ENCODE measurements around the gene PROCA1.
A peak's percentile ranks its signal among the peaks of the same experiment; 100 is the strongest.
"Not testable (repeated sequence)": the region's sequence is repeated elsewhere in the genome, so short reads cannot be mapped to it uniquely, and the experiment has no call there.

Gene PROCA1

GRCh38 chr17:28744104-28744971 is 32.6 kb upstream of the PROCA1 start:
- DNase-seq (ENCODE audit: low spot score): peak; percentile 56

DNA sequence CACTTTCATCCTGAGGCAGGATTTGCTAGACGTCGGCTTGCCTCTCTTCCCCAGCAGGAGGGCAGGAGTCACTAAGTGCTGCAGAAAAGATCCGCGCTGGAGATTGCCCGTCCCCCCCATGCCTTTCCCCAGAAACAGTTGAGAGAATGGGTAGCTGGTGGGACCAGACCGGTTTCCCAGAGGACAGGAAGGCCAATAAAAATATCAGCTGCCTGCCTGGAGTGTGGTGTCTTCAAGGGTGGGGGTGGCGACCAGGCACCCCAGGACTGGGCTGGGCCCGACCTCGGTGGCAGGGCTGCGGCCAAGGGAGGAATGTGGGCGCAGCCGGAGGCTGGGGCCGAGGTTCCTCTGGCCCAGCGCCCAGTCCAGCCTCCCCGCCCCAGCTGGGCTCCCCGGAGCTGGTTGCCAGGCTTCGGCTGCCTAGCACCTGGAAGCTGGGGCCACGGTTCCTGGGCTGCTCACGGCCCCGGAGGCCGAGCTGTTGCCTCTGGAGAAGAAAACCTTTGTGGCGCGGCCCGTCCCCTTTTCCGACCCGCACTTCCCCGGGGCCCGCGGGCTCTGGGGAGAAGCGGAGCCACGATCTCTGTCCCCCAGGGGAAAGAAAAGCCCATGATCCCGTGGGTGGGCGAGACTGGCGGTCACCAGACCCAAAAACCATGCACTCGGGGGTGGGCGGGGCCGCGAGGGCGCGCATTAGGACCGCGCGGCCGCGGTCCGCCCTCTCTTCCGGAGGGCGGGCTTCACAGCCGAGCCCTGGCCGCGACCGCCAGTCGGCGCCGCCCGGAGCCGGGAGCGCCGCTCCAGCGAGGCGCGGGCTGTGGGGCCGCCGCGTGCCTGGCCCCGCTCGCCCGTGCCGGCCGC is 31.8 kb upstream of the PROCA1 start, which contains the start of gene TRAF4:
TRAF4 (plus strand) TSS at position 769 of the 861 bp plus-strand sequence. CDS start 102 bp downstream, outside the sequence.
- DNase-seq (ENCODE audit: low spot score): peak; percentile 63

DNA sequence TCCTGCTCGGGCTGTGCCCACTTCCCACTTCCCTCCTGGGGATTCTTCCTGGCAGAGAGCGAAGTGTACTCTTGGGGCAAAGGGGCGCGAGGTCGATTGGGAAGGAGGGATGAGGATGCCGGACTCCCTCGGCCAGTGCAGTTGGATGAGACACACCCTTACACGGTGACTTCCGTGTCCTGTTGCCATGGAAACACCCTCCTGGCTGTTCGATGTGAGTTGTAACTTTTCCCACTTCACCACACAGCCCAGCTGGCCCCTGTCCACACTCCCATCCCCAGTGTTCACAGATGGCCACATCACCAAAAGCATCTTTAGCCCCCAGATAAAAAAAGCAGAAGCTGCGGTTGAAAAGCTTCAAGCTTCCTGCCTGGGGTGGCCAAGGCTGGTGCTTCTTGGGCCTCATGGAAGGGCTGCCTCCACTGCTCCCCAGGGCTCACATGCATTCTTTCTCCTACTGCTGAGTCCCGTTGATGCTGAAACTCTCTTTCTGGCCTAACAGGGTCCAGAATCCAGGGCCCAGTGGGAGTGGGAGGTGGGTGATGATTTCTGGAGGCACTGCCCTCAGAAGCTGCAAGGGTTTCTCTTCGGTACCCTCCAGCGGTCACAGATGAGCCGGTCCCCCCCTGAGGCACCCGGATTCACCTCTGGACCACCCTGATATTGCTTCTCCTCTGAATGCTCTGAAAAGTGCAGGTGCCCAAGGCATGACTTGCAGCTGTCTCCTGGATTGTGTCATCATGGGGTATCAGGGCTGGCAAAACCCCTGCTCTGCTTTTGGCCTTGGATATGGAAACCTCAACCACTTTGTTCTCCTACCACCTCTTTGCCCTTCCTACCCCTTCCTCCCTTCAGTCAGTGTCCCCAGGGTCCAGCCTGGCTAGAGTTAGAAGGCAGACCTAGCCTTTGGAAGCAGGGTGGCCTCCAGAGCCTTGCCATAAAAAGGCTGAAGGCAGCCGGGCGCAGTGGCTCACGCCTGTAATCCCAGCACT is 30.0 kb upstream of the PROCA1 start:
- DNase-seq (ENCODE audit: low spot score): no peak

GRCh38 chr17:28740406-28741357 is 29.0 kb upstream of the PROCA1 start:
- no peak for DNase-seq (ENCODE audit: low spot score)

DNA sequence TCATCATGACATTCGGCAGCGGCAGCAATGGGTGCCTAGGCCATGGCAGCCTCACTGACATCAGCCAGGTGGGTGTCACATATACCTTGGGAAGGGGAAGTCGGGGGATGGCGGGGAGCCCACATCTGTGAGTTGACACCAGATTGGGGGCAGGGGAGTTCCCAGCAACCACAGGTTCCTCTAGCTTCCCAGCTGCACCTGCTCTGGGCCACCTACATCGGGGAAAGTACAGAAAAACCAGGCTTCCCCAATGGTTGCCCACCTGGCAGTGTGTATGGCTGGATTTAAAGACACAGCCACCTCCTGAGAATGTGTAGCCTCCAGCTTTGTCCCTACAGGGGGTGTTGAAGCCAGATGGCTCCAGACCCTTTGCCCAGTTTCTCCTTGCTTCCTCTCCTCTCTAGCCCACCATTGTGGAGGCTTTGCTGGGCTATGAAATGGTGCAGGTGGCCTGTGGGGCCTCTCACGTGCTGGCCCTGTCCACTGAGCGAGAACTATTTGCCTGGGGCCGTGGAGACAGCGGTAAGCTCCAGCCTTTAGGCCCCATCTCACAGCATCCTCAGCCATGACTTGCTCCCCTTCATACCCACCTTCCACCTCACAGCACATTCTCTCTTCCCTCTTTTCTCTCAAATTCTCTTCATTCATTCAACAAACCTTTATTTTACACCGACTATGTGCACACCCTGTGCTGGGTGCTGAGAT is 27.1 kb upstream of the PROCA1 start:
- peak; percentile 50 for DNase-seq (ENCODE audit: low spot score)

GRCh38 chr17:28737770-28738679 is 26.3 kb upstream of the PROCA1 start:
- DNase-seq (ENCODE audit: low spot score): no peak

DNA sequence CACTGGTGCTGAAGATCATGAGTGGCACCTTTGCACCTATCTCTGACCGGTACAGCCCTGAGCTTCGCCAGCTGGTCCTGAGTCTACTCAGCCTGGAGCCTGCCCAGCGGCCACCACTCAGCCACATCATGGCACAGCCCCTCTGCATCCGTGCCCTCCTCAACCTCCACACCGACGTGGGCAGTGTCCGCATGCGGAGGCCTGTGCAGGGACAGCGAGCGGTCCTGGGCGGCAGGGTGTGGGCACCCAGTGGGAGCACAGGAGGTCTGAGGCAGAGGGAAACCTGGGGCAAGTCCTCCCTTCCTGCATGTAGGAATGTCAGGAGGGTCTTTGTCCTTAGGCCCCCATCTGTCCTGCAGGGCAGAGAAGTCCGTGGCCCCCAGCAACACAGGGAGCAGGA is 25.6 kb upstream of the PROCA1 start:
- no peak for DNase-seq (ENCODE audit: low spot score)

DNA sequence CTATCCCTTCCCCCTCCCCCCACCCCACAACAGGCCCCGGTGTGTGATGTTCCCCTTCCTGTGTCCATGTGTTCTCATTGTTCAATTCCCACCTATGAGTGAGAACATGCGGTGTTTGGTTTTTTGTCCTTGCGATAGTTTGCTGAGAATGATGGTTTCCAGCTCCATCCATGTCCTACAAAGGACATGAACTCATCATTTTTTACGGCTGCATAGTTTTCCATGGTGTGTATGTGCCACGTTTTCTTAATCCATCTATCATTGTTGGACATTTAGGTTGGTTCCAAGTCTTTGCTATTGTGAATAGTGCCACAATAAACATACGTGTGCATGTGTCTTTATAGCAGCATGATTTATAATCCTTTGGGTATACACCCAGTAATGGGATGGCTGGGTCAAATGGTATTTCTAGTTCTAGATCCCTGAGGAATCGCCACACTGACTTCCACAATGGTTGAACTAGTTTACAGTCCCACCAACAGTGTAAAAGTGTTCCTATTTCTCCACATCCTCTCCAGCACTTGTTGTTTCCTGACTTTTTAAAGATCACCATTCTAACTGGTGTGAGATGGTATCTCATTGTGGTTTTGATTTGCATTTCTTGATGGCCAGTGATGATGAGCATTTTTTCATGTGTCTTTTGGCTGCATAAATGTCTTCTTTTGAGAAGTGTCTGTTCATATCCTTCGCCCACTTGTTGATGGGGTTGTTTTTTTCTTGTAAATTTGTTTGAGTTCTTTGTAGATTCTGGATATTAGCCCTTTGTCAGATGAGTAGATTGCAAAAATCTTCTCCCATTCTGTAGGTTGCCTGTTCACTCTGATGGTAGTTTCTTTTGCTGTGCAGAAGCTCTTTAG is 24.5 kb upstream of the PROCA1 start:
- DNase-seq (ENCODE audit: low spot score): not testable (repeated sequence)

- DNase-seq (ENCODE audit: low spot score): no peak
Observed at GRCh38 chr17:28735242-28735722, 23.6 kb upstream of the PROCA1 start.

DNA sequence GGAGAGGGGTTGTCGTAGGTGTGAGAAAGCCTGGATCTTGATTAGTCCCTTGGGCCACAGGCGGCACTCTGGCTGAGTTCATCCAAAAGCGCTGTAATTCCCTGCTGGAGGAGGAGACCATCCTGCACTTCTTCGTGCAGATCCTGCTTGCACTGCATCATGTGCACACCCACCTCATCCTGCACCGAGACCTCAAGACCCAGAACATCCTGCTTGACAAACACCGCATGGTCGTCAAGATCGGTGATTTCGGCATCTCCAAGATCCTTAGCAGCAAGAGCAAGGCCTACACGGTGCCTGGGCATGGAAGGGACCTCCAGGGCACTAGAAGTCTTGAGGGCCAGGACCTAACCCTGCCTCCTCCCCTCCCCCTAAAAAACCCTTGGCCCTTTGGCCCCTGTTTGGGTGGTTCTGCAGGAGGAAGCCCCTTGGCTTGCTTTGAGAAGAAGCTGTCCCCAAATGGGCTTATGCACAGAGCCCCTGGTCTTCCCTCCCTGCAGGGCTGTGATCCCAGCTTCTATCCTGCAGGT is 23.1 kb upstream of the PROCA1 start:
- no peak for DNase-seq (ENCODE audit: low spot score)

GRCh38 chr17:28733346-28733745 is 21.7 kb upstream of the PROCA1 start:
- DNase-seq (ENCODE audit: low spot score): no peak

- DNase-seq (ENCODE audit: low spot score): no peak
Observed at GRCh38 chr17:28729950-28730330, 18.3 kb upstream of the PROCA1 start.

GRCh38 chr17:28728364-28729200 is 16.9 kb upstream of the PROCA1 start, which contains the start of gene NEK8:
Gene NEK8, plus strand, starts transcription at chr17:28728788. Its CDS starts 26 bp downstream, at chr17:28728814.
- DNase-seq (ENCODE audit: low spot score): peak; percentile 98

DNA sequence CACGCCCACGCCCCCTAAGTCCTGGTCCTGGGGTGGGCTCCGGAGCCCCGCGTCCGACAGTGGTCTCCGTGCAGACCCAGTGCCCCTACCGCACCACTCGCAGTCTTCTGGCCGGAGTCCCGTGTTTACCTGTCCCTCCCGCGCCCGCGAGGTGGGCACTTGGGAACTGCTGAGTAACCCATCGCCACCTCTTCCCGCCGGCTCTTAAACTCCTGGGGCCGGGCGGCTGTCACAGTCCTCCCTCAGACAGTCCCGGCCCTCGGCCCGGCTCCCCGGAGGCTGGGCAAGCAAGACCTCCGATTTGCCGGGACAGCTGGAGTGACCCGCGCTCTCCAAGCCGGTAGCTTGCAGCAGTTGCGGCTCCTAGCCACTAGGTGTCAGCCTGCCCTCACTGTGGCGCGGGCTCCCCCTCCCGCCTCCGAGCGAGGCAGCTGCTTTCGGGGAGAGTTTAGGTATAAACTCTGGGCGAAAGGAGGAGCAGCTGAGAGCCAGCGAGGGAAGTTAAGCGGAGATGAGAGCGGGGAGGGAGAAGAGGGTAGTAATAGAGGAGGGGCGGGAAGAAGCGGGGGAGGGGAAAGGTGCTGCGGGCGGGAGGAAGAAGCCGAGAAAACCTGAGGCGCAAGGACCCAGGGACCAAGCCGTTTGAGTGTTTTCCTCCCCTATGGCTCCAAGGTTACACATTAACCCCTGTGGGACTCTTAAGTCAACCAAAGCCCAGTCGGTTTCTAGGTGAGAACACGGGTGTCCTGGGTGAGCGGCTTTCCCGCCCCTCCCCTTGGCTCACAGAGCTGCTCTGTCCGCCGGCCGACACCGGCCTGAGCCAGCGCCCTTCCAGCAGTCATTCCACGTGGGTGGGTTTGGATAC is 15.2 kb upstream of the PROCA1 start:
- DNase-seq (ENCODE audit: low spot score): peak; percentile 92

DNA sequence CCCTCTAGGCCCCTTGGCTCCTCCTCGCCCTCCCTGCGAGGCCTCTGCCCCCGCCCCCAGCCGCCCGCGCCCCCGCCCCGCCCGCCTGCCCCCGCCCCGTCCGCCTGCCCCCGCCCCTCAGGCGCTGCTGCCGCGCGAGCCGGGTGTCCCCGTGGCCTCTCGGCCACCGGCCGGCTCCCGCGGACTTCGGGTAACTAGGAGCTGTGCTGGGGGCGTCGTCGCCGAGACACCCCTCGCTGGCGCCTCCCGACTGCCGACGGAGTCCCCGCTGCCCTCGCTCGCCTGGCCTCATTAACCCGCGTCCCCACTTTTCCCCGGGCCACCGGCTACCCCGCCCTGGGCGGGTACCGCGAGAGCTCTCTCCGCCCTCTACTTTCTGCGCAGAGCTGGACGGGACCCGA is 14.5 kb upstream of the PROCA1 start, which contains the start of gene TLCD1:
TLCD1 (minus strand) TSS at position 8 of the 401 bp plus-strand sequence. CDS start 136 bp downstream, outside the sequence.
- peak; percentile 62 for DNase-seq (ENCODE audit: low spot score)

All from CD4-positive, alpha-beta T cell treated with Interleukin-2 at 100 ng/mL for 4 hours (primary cell).